OCI-LY7 (cell line): ENCODE measurements around the gene OR2W1. TPM values are rescaled to one million over a fixed set of nuclear protein-coding genes. Genes with fewer than 3 reads are reported as not detected.

Experiments
- BruUV-seq: library from RNA; stranded (reverse); fragments of 400-500 nt; replicated peaks from 2 replicates; lab custom pipeline; 2021; lab: Mats Ljungman, UMichigan
- CTCF ChIA-PET: fragments of 300-600 bp; sonication (Branson Sonifier 250); formaldehyde crosslinking; loops from one replicate; lab custom pipeline; 2022; ENCODE audit warnings: antibody characterized with exemption; ENCODE audit not compliant: unreplicated experiment; lab: Charles Lee
- POLR2A ChIA-PET: fragments of 300-600 bp; sonication (Branson Sonifier 250); formaldehyde crosslinking; loops from one replicate; lab custom pipeline; 2022; ENCODE audit warnings: antibody characterized with exemption; lab: Charles Lee
- DNase-seq: peaks from one replicate; pipeline ENCODE4 v3.0.0-alpha.2; 2015; ENCODE audit warnings: low spot score
- H2AFZ ChIP-seq: fragments of 200-600 bp; sonication (generic), shearing (Covaris generic); 2 replicates; pipeline ENCODE4 v1.6.1; 2014; ENCODE audit warnings: mild to moderate bottlenecking, antibody characterized with exemption, low read length, moderate library complexity
- H3K27ac ChIP-seq: fragments of 200-600 bp; sonication (generic); 2 replicates; pipeline ENCODE4 v1.5.1; 2014; ENCODE audit warnings: mixed run types, low read depth, mild to moderate bottlenecking, moderate library complexity, low read length, inconsistent platforms; ENCODE audit not compliant: poor library complexity, severe bottlenecking
- H3K36me3 ChIP-seq: fragments of 200-600 bp; sonication (generic); 2 replicates; pipeline ENCODE4 v1.6.1; 2014; ENCODE audit warnings: mild to moderate bottlenecking, antibody characterized with exemption, low read length, moderate library complexity, mixed read lengths; ENCODE audit not compliant: insufficient read depth
- H3K4me1 ChIP-seq: fragments of 200-600 bp; sonication (generic); 2 replicates; pipeline ENCODE4 v1.5.1; 2014; ENCODE audit warnings: mild to moderate bottlenecking, low read length; ENCODE audit not compliant: insufficient read depth, poor library complexity, severe bottlenecking
- H3K4me2 ChIP-seq: fragments of 200-600 bp; sonication (generic); 2 replicates; pipeline ENCODE4 v1.6.1; 2014; ENCODE audit warnings: mild to moderate bottlenecking, low read length
- H3K4me3 ChIP-seq: fragments of 200-600 bp; sonication (generic); 2 replicates; pipeline ENCODE4 v1.5.1; 2014; ENCODE audit warnings: mild to moderate bottlenecking, low read depth, low read length; ENCODE audit not compliant: poor library complexity, severe bottlenecking
- H3K79me2 ChIP-seq: fragments of 200-600 bp; sonication (generic); 2 replicates; pipeline ENCODE4 v1.6.1; 2016; ENCODE audit warnings: low read depth, mild to moderate bottlenecking, low read length, moderate library complexity, mixed read lengths; ENCODE audit not compliant: insufficient read depth
- H3K9me2 ChIP-seq: fragments of 200-600 bp; sonication (generic); 2 replicates; pipeline ENCODE4 v1.6.1; 2016; ENCODE audit warnings: mild to moderate bottlenecking, low read length, mixed read lengths; ENCODE audit not compliant: insufficient read depth
- H3K9me3 ChIP-seq: fragments of 200-600 bp; sonication (generic); 2 replicates; pipeline ENCODE4 v1.6.1; 2014; ENCODE audit warnings: mild to moderate bottlenecking, mixed run types, low read length, mixed read lengths
- H4K20me1 ChIP-seq: fragments of 200-600 bp; sonication (generic); 2 replicates; pipeline ENCODE4 v1.6.1; 2014; ENCODE audit warnings: mild to moderate bottlenecking, antibody characterized with exemption, low read length, moderate library complexity, mixed read lengths; ENCODE audit not compliant: insufficient read depth
- EZH2phosphoT487 ChIP-seq: fragments of 200-600 bp; sonication (generic); IDR thresholded peaks from 2 replicates; pipeline ENCODE4 v1.6.1; 2018; ENCODE audit warnings: low read depth, borderline replicate concordance, mild to moderate bottlenecking, mixed run types, antibody characterized with exemption, low read length, moderate library complexity, mixed read lengths
- intact Hi-C: fragments of 100-400 bp; cut with micrococcal nuclease; formaldehyde crosslinking; loops from one replicate; pipeline ENCODE4 v1.10.0; 2022; ENCODE audit not compliant: unreplicated experiment
- total RNA-seq, 2 experiments: library from RNA; depleted of rRNA in 1 of 2; stranded (reverse); fragments of >200 nt in 1 of 2; shearing (Covaris generic) in 1 of 2; gene quantifications; 2 replicates each; pipeline ENCODE4 v1.2.3, GENCODE V29; 2014 to 2022
- TF ChIP-seq, protein P1 (sequence below): fragments of 200-600 bp; sonication (generic); conservative IDR thresholded peaks from 2 replicates; pipeline ENCODE4 v1.5.1; 2014; ENCODE audit warnings: mild to moderate bottlenecking, antibody characterized with exemption, low read length, moderate library complexity, mixed read lengths

OR2W1 gene
- total RNA-seq, 2 experiments from 2014 or later, result not detected

GRCh38 chr6:29028821-29029220, 16.2 kb downstream of the OR2W1 start:
- H3K4me1 ChIP-seq, result no peaks in the 10 kb centered on the region
- no peak overlapping the region for H3K4me2 ChIP-seq
- H3K36me3 ChIP-seq, result no peaks in the 10 kb centered on the region
- no peaks in the 10 kb centered on the region for H3K9me2 ChIP-seq
- BruUV-seq, result no TSS peak
- intact Hi-C loops, result no loop called here
- H3K79me2 ChIP-seq, result no peaks in the 10 kb centered on the region
- CTCF ChIA-PET, result no interaction called here
- no peak overlapping the region for H3K27ac ChIP-seq
- no peaks in the 10 kb centered on the region for H4K20me1 ChIP-seq
- no peak overlapping the region for H3K4me3 ChIP-seq
- POLR2A ChIA-PET, result no interaction called here
- no peak for TF ChIP-seq EZH2phosphoT487
- TF ChIP-seq, protein P1, sequence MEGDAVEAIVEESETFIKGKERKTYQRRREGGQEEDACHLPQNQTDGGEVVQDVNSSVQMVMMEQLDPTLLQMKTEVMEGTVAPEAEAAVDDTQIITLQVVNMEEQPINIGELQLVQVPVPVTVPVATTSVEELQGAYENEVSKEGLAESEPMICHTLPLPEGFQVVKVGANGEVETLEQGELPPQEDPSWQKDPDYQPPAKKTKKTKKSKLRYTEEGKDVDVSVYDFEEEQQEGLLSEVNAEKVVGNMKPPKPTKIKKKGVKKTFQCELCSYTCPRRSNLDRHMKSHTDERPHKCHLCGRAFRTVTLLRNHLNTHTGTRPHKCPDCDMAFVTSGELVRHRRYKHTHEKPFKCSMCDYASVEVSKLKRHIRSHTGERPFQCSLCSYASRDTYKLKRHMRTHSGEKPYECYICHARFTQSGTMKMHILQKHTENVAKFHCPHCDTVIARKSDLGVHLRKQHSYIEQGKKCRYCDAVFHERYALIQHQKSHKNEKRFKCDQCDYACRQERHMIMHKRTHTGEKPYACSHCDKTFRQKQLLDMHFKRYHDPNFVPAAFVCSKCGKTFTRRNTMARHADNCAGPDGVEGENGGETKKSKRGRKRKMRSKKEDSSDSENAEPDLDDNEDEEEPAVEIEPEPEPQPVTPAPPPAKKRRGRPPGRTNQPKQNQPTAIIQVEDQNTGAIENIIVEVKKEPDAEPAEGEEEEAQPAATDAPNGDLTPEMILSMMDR, result no peak
- no peak overlapping the region for H2AFZ ChIP-seq
- no peak for DNase-seq
- no peaks in the 10 kb centered on the region for H3K9me3 ChIP-seq

- no peak overlapping the region for H3K27ac ChIP-seq
- H4K20me1 ChIP-seq, result no peaks in the 10 kb centered on the region
- no peaks in the 10 kb centered on the region for H3K9me2 ChIP-seq
- H3K4me2 ChIP-seq, result no peak overlapping the region
- H3K9me3 ChIP-seq, result no peaks in the 10 kb centered on the region
- intact Hi-C loops, result no loop called here
- H3K36me3 ChIP-seq, result no peaks in the 10 kb centered on the region
- TF ChIP-seq, protein P1, result no peak
- TF ChIP-seq EZH2phosphoT487, result no peak
- DNase-seq, result no peak
- no peaks in the 10 kb centered on the region for H3K79me2 ChIP-seq
- POLR2A ChIA-PET, result interaction anchor here (0.6 kb wide), 1 partner anchor 470 kb away, joined by 3 read pairs; no protein-coding TSS in a partner anchor
- BruUV-seq, result no TSS peak
- H3K4me3 ChIP-seq, result no peak overlapping the region
- H2AFZ ChIP-seq, result no peak overlapping the region
- no peaks in the 10 kb centered on the region for H3K4me1 ChIP-seq
- CTCF ChIA-PET, result no interaction called here
Measured at GRCh38 chr6:29025927-29026585, 18.9 kb downstream of the OR2W1 start.

GRCh38 chr6:29021434-29021833, 23.5 kb downstream of the OR2W1 start:
- POLR2A ChIA-PET, result interaction anchor here (0.6 kb wide), 1 partner anchor 8 kb away, joined by 3 read pairs; no protein-coding TSS in a partner anchor
- no peaks in the 10 kb centered on the region for H3K9me3 ChIP-seq
- H3K4me2 ChIP-seq, result no peak overlapping the region
- no peak for DNase-seq
- H2AFZ ChIP-seq, result no peak overlapping the region
- no peak overlapping the region for H3K27ac ChIP-seq
- no peak for TF ChIP-seq EZH2phosphoT487
- TF ChIP-seq, protein P1, result no peak
- H3K9me2 ChIP-seq, result no peaks in the 10 kb centered on the region
- intact Hi-C loops, result no loop called here
- CTCF ChIA-PET, result no interaction called here
- no TSS peak for BruUV-seq
- no peak overlapping the region for H3K4me3 ChIP-seq
- no peaks in the 10 kb centered on the region for H3K36me3 ChIP-seq
- no peaks in the 10 kb centered on the region for H4K20me1 ChIP-seq
- no peaks in the 10 kb centered on the region for H3K79me2 ChIP-seq
- H3K4me1 ChIP-seq, result no peaks in the 10 kb centered on the region
